SJSA1 (cell line): ENCODE results near the gene LAMA4. TPM values are rescaled to one million over a fixed set of nuclear protein-coding genes. Genes with fewer than 3 reads are reported as not detected.

ENCODE experiments used
- DNase-seq, 2 experiments: peaks; one replicate each; pipeline ENCODE4 v3.0.0-alpha.2; 2015 to 2020; ENCODE audit warnings: low spot score in 2 of 2, low read depth in 1 of 2
- H3K27ac ChIP-seq: fragments of 250-450 bp; sonication (Bioruptor Pico); 2 replicates; pipeline ENCODE4 v1.5.1; 2020; ENCODE audit warnings: mild to moderate bottlenecking, moderate library complexity
- H3K27me3 ChIP-seq: fragments of 250-450 bp; sonication (Bioruptor Pico); replicated peaks from 2 replicates; pipeline ENCODE4 v1.5.1; 2020; ENCODE audit warnings: mild to moderate bottlenecking, moderate library complexity
- H3K36me3 ChIP-seq: fragments of 250-450 bp; sonication (Bioruptor Pico); 2 replicates; pipeline ENCODE4 v1.5.1; 2020; ENCODE audit warnings: mild to moderate bottlenecking
- H3K4me1 ChIP-seq: fragments of 250-450 bp; sonication (Bioruptor Pico); replicated peaks from 2 replicates; pipeline ENCODE4 v1.6.1; 2021; ENCODE audit warnings: mild to moderate bottlenecking
- H3K4me3 ChIP-seq: fragments of 250-450 bp; sonication (Bioruptor Pico); 2 replicates; pipeline ENCODE4 v1.5.1; 2020; ENCODE audit warnings: mild to moderate bottlenecking
- H3K9me3 ChIP-seq: fragments of 250-450 bp; sonication (Bioruptor Pico); replicated peaks from 2 replicates; pipeline ENCODE4 v1.5.1; 2020; ENCODE audit warnings: mild to moderate bottlenecking
- total RNA-seq: library from RNA; depleted of rRNA; stranded (reverse); fragments of >200 nt; shearing (Covaris generic); gene quantifications from 2 replicates; pipeline ENCODE4 v1.2.3, GENCODE V29; 2014

LAMA4 gene
- total RNA-seq, 1 experiment from 2014 or later, result 1.8 TPM

- H3K4me3 ChIP-seq, result no peak overlapping the region
- no peaks in the 10 kb centered on the region for H3K27me3 ChIP-seq
- H3K36me3 ChIP-seq, result no peaks in the 10 kb centered on the region
- H3K9me3 ChIP-seq, result no peaks in the 10 kb centered on the region
- no peak for DNase-seq
- no peak overlapping the region for H3K27ac ChIP-seq
- H3K4me1 ChIP-seq, result 0 out of 2 replicates have a peak, but pooled peaks cover 3% of the 10 kb centered on the region
Observed at GRCh38 chr6:112286500-112287144, 32.3 kb upstream of the LAMA4 start.

DNA sequence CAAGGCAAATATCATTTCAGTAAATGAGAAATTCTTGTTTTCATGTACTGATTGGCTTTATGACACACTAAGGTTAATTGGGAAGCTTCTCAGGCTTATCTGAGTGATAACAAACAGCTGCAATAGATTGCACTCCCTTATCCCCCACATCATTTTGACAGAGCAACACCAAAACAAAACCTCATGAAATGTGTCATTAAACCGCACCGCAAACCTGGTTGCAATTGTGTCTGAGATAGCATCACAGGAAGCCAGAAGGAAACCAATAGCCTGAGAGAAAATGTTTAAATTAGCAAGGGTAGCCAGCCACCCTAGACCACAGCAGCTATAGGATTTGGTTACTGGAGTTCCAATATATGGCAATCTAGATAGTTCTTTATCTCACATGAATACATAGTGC lies 31.6 kb upstream of the LAMA4 start:
- Histone ChIP-seq H3K27me3 (no peaks in the 10 kb centered on the region), H3K9me3 (no peaks in the 10 kb centered on the region), H3K4me1 (0 out of 2 replicates have a peak, but pooled peaks cover 3% of the 10 kb centered on the region), H3K36me3 (no peaks in the 10 kb centered on the region), H3K4me3 (no peak overlapping the region), H3K27ac (no peak overlapping the region)
- DNase-seq, result no peak

GRCh38 chr6:112284603-112285002 lies 30.2 kb upstream of the LAMA4 start:
- Histone ChIP-seq H3K27ac (no peak overlapping the region), H3K36me3 (no peaks in the 10 kb centered on the region), H3K4me1 (0 out of 2 replicates have a peak, but pooled peaks cover 3% of the 10 kb centered on the region), H3K9me3 (no peaks in the 10 kb centered on the region), H3K4me3 (no peak overlapping the region), H3K27me3 (no peaks in the 10 kb centered on the region)
- no peak for DNase-seq

DNA sequence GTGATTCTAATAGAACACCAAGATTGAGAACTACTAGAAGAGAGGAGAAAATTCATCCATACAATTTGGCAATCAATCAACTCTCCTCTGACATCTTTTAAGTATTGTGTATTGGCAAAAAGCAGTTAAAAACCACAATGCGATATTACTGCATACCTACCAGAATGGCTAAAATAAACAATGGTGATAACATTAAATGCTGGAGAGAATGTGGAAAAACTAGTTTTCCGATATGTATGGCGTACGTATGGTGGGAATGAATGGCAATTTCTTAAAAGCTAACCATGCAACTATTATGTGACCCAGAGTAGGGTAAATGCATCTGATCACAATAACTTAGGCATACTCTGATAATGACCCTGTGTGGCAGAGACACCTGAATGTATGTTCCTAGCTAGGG lies 29.3 kb upstream of the LAMA4 start:
- H3K9me3 ChIP-seq, result no peaks in the 10 kb centered on the region
- H3K36me3 ChIP-seq, result no peaks in the 10 kb centered on the region; the same call in 1 of the 2 replicates
- no peak overlapping the region for H3K4me3 ChIP-seq
- 0 out of 2 replicates have a peak, but pooled peaks cover 3% of the 10 kb centered on the region for H3K4me1 ChIP-seq
- DNase-seq, result no peak
- no peaks in the 10 kb centered on the region for H3K27me3 ChIP-seq
- H3K27ac ChIP-seq, result no peak overlapping the region

DNA sequence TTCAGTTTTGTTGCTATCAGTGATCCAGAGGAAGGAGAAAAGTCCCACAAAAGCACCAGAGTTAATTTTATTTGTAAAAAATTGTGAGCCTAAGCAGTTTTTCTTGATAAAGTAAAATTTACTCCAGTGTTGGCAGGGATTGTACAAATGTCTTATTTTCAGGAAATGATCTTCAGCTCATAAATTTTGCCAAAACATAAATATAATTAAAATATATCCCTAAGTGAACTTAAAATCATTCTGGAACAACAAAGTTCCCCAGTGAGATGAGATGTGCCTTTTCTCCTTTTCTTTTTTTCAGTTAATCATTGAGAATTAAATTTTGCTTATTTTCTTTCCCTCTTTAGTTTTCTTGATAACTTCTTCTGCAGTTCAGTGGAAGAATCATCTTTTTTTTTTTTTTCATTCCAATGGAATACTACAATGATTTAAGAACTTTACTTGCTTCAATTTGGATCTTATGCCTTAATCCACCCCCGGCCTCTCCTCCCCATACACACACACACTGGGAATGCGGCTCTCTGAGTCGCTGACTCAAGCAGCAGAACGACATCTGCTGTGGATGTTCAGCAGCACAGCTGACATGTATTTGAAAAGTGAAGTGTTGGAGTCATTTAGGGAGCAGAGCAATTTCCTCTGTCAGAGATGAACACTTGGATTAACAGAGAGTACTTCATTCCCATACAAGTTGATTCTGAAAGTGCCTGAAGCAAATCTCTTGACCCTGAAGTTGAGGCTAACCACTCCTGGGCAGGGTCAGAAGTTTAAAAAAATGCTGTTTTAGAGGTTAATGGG lies 27.7 kb upstream of the LAMA4 start:
- peak in 1 of 2 experiments; percentile 51 for DNase-seq
- Histone ChIP-seq H3K4me1 (0 out of 2 replicates have a peak, but pooled peaks cover 3% of the 10 kb centered on the region), H3K9me3 (no peaks in the 10 kb centered on the region), H3K4me3 (no peak overlapping the region), H3K36me3 (no peaks in the 10 kb centered on the region; the same call in 1 of the 2 replicates), H3K27ac (no peak overlapping the region), H3K27me3 (no peaks in the 10 kb centered on the region)

GRCh38 chr6:112279031-112279935 lies 24.9 kb upstream of the LAMA4 start:
- Histone ChIP-seq H3K27ac (no peak overlapping the region), H3K9me3 (no peaks in the 10 kb centered on the region), H3K4me1 (0 out of 2 replicates have a peak, but pooled peaks cover 3% of the 10 kb centered on the region), H3K4me3 (no peak overlapping the region), H3K27me3 (no peaks in the 10 kb centered on the region), H3K36me3 (no peaks in the 10 kb centered on the region; the same call in 1 of the 2 replicates)
- DNase-seq, result no peak

DNA sequence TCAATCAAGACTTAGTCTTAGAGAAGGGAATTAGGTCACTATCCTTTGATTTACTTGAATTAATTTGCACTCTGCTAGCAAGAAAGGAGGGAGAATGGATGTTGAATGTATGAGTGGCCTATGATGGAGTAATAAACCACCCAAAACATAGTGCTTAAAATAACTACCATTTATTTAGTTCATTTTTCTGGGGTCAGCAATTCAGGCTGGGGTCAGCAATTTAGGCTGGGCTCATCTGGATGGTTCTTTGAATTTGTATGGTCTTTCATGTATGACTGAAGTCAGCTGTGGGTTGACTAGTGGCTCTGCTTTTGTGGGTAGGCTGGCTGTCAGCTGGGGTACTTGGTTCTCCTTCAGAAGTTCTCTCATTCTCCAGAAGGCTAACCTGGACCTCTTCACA lies 21.0 kb upstream of the LAMA4 start:
- H3K36me3 ChIP-seq, result no peaks in the 10 kb centered on the region; the same call in 1 of the 2 replicates
- peaks cover 1% of the 10 kb centered on the region for H3K4me1 ChIP-seq
- no peak overlapping the region for H3K27ac ChIP-seq
- H3K9me3 ChIP-seq, result no peaks in the 10 kb centered on the region
- no peaks in the 10 kb centered on the region for H3K27me3 ChIP-seq
- no peak overlapping the region for H3K4me3 ChIP-seq
- no peak for DNase-seq

DNA sequence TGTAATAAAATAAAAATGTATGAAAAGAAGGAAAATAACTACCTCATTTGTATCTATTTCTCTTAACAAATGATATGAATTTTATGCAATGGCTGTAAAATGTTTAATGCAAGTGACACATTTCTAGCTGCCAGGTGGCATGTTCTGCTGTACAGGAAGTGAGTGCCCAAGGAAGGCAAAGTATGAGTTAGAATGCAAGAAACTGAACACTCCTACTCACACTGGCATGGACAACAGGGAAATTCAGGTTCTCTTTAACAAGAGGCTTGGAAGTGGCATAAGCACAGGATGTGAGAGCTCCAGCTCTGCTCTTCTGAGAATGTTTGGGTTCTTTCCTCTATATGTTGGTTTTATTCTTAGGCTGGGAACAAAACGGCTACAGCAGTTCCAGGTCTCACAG lies 20.4 kb upstream of the LAMA4 start:
- Histone ChIP-seq H3K4me3 (no peak overlapping the region), H3K4me1 (peaks cover 7% of the 10 kb centered on the region), H3K9me3 (no peaks in the 10 kb centered on the region), H3K36me3 (no peaks in the 10 kb centered on the region; the same call in 1 of the 2 replicates), H3K27ac (no peak overlapping the region), H3K27me3 (no peaks in the 10 kb centered on the region)
- no peak for DNase-seq

DNA sequence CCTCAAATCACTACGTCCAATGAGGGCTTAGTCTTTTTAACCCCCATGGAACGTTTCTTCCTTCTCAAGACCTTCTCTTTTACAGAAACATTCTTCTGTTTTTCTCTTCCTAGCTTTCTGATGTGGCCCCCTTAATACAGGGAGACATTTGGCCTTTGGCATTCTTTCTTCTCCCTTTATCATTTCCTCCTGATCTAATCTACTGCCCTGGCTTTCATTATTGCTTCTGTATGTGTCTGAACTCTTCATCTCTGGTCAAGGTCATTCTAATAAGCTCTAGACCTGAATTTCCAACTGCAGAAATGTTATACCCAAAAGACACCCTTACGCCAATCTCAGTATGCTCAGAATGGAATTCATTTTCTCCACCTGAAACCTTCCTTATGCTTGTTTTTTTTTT lies 18.4 kb upstream of the LAMA4 start:
- DNase-seq, result no peak
- H3K9me3 ChIP-seq, result no peaks in the 10 kb centered on the region
- no peaks in the 10 kb centered on the region for H3K36me3 ChIP-seq
- peaks cover 13% of the 10 kb centered on the region for H3K4me1 ChIP-seq
- no peak overlapping the region for H3K27ac ChIP-seq
- H3K27me3 ChIP-seq, result no peaks in the 10 kb centered on the region
- H3K4me3 ChIP-seq, result no peak overlapping the region

DNA sequence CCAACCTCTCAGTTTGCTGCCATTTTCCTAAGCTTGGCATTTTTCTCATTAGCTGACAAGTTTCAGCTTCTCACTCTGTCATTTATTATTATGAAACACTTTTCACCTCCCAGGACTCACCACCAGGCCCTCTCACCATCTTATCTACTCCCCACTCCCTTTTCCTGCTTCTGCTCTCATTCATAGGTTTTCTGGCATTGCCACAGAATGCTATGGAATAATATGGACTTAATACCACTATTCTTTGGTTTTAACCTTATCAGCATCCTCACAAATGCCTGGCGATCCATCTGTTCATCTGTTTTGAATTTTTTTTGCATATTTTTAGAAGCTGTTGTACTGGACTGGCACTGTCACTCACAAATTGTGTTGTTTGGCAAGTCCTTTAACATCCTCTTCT lies 16.4 kb upstream of the LAMA4 start:
- Histone ChIP-seq H3K36me3 (no peaks in the 10 kb centered on the region), H3K27ac (no peak overlapping the region), H3K27me3 (no peaks in the 10 kb centered on the region), H3K4me1 (peaks cover 13% of the 10 kb centered on the region), H3K9me3 (no peaks in the 10 kb centered on the region), H3K4me3 (no peak overlapping the region)
- no peak for DNase-seq

DNA sequence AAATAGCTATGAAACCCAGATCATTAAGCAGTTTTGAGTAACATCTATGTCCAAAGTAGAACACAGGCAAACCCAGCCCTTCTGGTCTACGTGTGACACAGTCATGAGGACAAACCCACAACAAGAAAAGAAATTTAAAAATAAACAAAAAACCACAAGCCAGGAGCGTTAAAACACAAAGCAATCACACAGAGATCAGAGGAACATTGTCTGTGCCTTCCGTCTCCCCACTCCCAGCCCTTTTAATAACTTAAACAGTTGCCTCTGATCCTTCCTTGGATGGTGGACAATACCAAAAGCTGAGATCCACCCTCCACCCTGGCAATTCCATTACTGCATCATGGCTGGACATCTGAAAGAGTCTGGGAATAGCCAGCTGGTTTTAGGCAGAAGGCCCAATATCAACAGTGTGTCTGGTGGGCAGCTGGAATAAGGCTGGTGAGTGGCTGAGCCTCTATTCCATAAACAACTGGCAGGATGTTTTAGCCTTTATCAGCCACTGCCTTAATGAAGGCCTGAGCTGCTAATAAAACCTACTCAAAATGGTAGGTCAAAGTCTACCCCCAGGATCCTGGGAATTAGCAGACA lies 15.7 kb upstream of the LAMA4 start:
- Histone ChIP-seq H3K4me1 (peaks cover 13% of the 10 kb centered on the region), H3K9me3 (no peaks in the 10 kb centered on the region), H3K27me3 (no peaks in the 10 kb centered on the region), H3K27ac (no peak overlapping the region), H3K36me3 (no peaks in the 10 kb centered on the region), H3K4me3 (no peak overlapping the region)
- DNase-seq, result peak in 1 of 2 experiments; percentile 54

DNA sequence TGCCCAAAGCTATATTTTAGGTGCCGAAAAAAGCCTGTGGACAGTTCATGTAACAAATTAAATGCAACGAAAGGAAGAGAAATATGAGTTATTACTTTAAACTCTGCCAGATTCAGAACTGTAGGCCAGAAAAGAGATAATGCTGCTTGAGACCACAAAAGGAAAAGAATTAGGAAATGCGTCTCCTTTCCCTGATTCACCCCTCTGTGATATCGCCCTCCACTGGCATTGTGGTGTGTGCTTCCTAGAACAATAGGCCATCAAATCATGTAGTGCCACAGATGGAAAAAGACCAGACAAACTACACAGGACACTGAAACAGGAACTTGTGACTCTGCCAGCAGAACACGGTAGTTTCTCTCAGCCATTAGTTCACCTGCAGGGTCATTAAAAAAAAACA lies 14.7 kb upstream of the LAMA4 start:
- Histone ChIP-seq H3K27ac (no peak overlapping the region), H3K4me1 (peaks cover 13% of the 10 kb centered on the region), H3K27me3 (no peaks in the 10 kb centered on the region), H3K36me3 (no peaks in the 10 kb centered on the region), H3K9me3 (no peaks in the 10 kb centered on the region), H3K4me3 (no peak overlapping the region)
- DNase-seq, result peak in 1 of 2 experiments; percentile 22

GRCh38 chr6:112268654-112269053 lies 14.3 kb upstream of the LAMA4 start:
- no peaks in the 10 kb centered on the region for H3K9me3 ChIP-seq
- no peak overlapping the region for H3K27ac ChIP-seq
- H3K4me3 ChIP-seq, result no peak overlapping the region
- no peaks in the 10 kb centered on the region for H3K27me3 ChIP-seq
- DNase-seq, result no peak
- no peaks in the 10 kb centered on the region for H3K36me3 ChIP-seq
- H3K4me1 ChIP-seq, result peaks cover 13% of the 10 kb centered on the region
